NCI-H2196 treated with DMSO at 0.1 percent for 48 hours (cell line): ENCODE results near the gene RBP7.

Experiments used
- DNase-seq: peaks from one replicate; lab custom pipeline; 2025; ENCODE audit not compliant: unreplicated experiment; lab: John Stamatoyannopoulos, UW

The RBP7 gene

GRCh38 chr1:10064416-10065343, 67.7 kb downstream of the RBP7 start:
- DNase-seq = no peak

GRCh38 chr1:10065344-10065685, 68.3 kb downstream of the RBP7 start:
- no peak for DNase-seq
